ENCODE measurements around the gene SPTLC1.
A peak's percentile ranks its signal among the peaks of the same experiment; 100 is the strongest.
"Not testable (repeated sequence)": the region's sequence is repeated elsewhere in the genome, so short reads cannot be mapped to it uniquely, and the experiment has no call there.

Gene SPTLC1

GRCh38 chr9:92140074-92140753 is 25.0 kb upstream of the SPTLC1 start:
- peak; percentile 63 for DNase-seq

GRCh38 chr9:92138960-92139540 is 23.8 kb upstream of the SPTLC1 start:
- DNase-seq = peak; percentile 43

GRCh38 chr9:92138157-92138959 is 23.1 kb upstream of the SPTLC1 start:
- peak; percentile 33 for DNase-seq

GRCh38 chr9:92136184-92136858 is 21.1 kb upstream of the SPTLC1 start:
- no peak for DNase-seq

- DNase-seq = no peak
Measured at GRCh38 chr9:92135576-92135975, 20.4 kb upstream of the SPTLC1 start.

- peak; percentile 69 for DNase-seq
Measured at GRCh38 chr9:92133949-92134604, 18.9 kb upstream of the SPTLC1 start.

GRCh38 chr9:92132913-92133312 is 17.7 kb upstream of the SPTLC1 start:
- not testable (repeated sequence) for DNase-seq

- DNase-seq = no peak
Measured at GRCh38 chr9:92132501-92132900, 17.3 kb upstream of the SPTLC1 start.

- DNase-seq = no peak
Measured at GRCh38 chr9:92122800-92123199, 7.6 kb upstream of the SPTLC1 start.

- DNase-seq = peak; percentile 14
Measured at GRCh38 chr9:92122061-92122460, 6.8 kb upstream of the SPTLC1 start.

- DNase-seq = no peak
Measured at GRCh38 chr9:92121265-92121664, 6.1 kb upstream of the SPTLC1 start.

GRCh38 chr9:92120138-92120537 is 4.9 kb upstream of the SPTLC1 start:
- DNase-seq = no peak

- no peak for DNase-seq
Measured at GRCh38 chr9:92119586-92119985, 4.4 kb upstream of the SPTLC1 start.

GRCh38 chr9:92108122-92108521 is 7.1 kb downstream of the SPTLC1 start:
- DNase-seq = no peak

GRCh38 chr9:92105446-92106225 is 9.6 kb downstream of the SPTLC1 start:
- DNase-seq = not testable (repeated sequence)

GRCh38 chr9:92103601-92104000 is 11.6 kb downstream of the SPTLC1 start:
- not testable (repeated sequence) for DNase-seq

GRCh38 chr9:92100237-92100911 is 14.8 kb downstream of the SPTLC1 start:
- DNase-seq = peak; percentile 87

GRCh38 chr9:92098638-92099037 is 16.6 kb downstream of the SPTLC1 start:
- no peak for DNase-seq

GRCh38 chr9:92097997-92098482 is 17.2 kb downstream of the SPTLC1 start:
- DNase-seq = no peak

GRCh38 chr9:92095236-92095635 is 20.0 kb downstream of the SPTLC1 start:
- DNase-seq = no peak

GRCh38 chr9:92094655-92095054 is 20.6 kb downstream of the SPTLC1 start:
- no peak for DNase-seq
